K562 (cell line): ENCODE data around the gene SIGLEC11. TPM values are rescaled to one million over a fixed set of nuclear protein-coding genes. Genes with fewer than 3 reads are reported as not detected.
"Not testable (repeated sequence)": the region's sequence is repeated elsewhere in the genome, so short reads cannot be mapped to it uniquely, and the experiment has no call there.

Experiments used
- ATAC-seq: fragments of 200-7000 bp; cut with Tn5 transposase; 3 replicates; pipeline ENCODE4 v1.9.1; 2020; ENCODE audit warnings: moderate library complexity
- BruUV-seq: library from RNA; stranded (reverse); fragments of 400-500 nt; replicated peaks from 2 replicates; lab custom pipeline; 2021; lab: Mats Ljungman, UMichigan
- CTCF ChIA-PET: fragments of 300-600 bp; formaldehyde crosslinking; extraction: SDS; loops from one replicate; lab custom pipeline; 2021; ENCODE audit warnings: low intra/inter-chr PET ratio; lab: Yijun Ruan, JAX
- POLR2A ChIA-PET: fragments of 300-600, 350-650 bp; sonication (Branson Sonifier 250); formaldehyde crosslinking; extraction: SDS; loops from one replicate; lab custom pipeline; 2021; ENCODE audit warnings: antibody characterized with exemption, inconsistent platforms; lab: Yijun Ruan, JAX
- DNase-seq, 4 experiments: peaks; one replicate each; pipeline versions ENCODE4 v3.0.0 to v3.0.0-alpha.2; 2011 to 2018; ENCODE audit warnings: low spot score in 3 of 4, mixed read lengths in 3 of 4; ENCODE audit errors: extremely low read depth in 1 of 4
- FAIRE-seq: peaks from 2 replicates; lab custom pipeline; 2011; peaks lifted over from hg19 to GRCh38; lab: Jason Lieb, UNC
- H2AFZ ChIP-seq: 2 replicates; pipeline ENCODE4 v1.6.0; 2011; ENCODE audit warnings: low read depth, low read length, control low read depth, inconsistent platforms
- H3K27ac ChIP-seq: fragments of 200-600 bp; 3 replicates; pipeline ENCODE4 v1.8.0; 2011; ENCODE audit warnings: low read depth, mild to moderate bottlenecking, control low read depth, inconsistent platforms, low read length, moderate library complexity, mixed read lengths; ENCODE audit errors: extremely low read depth
- H3K27me3 ChIP-seq, 2 experiments: fragments of 300-600 bp in 1 of 2; 2 replicates in 1 of 2; 3 replicates in 1 of 2; pipeline versions ENCODE4 v1.6.0 to v1.8.0; 2011; ENCODE audit warnings: inconsistent platforms in 2 of 2, low read length in 2 of 2, mild to moderate bottlenecking in 1 of 2, mixed read lengths in 1 of 2, moderate library complexity in 1 of 2; ENCODE audit not compliant: control insufficient read depth in 2 of 2, insufficient read depth in 2 of 2
- H3K36me3 ChIP-seq: fragments of 300-600 bp; 3 replicates; pipeline ENCODE4 v1.8.0; 2011; ENCODE audit warnings: mild to moderate bottlenecking, low read length, inconsistent platforms; ENCODE audit not compliant: control insufficient read depth, insufficient read depth
- H3K4me1 ChIP-seq, 2 experiments: fragments of 200-600 bp in 1 of 2; replicated peaks in 1 of 2; 2 replicates in 1 of 2; 3 replicates in 1 of 2; pipeline versions ENCODE4 v1.5.1 to v1.8.0; 2011; ENCODE audit warnings: inconsistent platforms in 2 of 2, low read length in 2 of 2, mild to moderate bottlenecking in 1 of 2, mixed read lengths in 1 of 2, moderate library complexity in 1 of 2; ENCODE audit not compliant: control insufficient read depth in 2 of 2, insufficient read depth in 2 of 2
- H3K4me2 ChIP-seq: 2 replicates; pipeline ENCODE4 v1.6.1; 2011; ENCODE audit warnings: low read length, control low read depth, inconsistent platforms, mixed read lengths; ENCODE audit not compliant: insufficient read depth
- H3K4me3 ChIP-seq: fragments of 200-600 bp; sonication (generic), shearing (Covaris generic); 2 replicates; pipeline ENCODE4 v1.5.1; 2016; ENCODE audit warnings: control low read depth, inconsistent platforms
- H3K79me2 ChIP-seq: fragments of 200-600 bp; 3 replicates; pipeline ENCODE4 v1.8.0; 2011; ENCODE audit warnings: low read length, inconsistent platforms; ENCODE audit not compliant: control insufficient read depth, insufficient read depth
- H3K9ac ChIP-seq, 2 experiments: 2 replicates each; pipeline versions ENCODE4 v1.6.0 to v1.6.1; 2011; ENCODE audit warnings: low read depth in 2 of 2, low read length in 2 of 2, control low read depth in 1 of 2, inconsistent platforms in 1 of 2, mild to moderate bottlenecking in 1 of 2, mixed read lengths in 1 of 2; ENCODE audit not compliant: insufficient read depth in 1 of 2
- H3K9me1 ChIP-seq: one replicate; pipeline ENCODE4 v1.6.0; 2011; ENCODE audit warnings: inconsistent platforms, mild to moderate bottlenecking, low read length, moderate library complexity; ENCODE audit not compliant: control insufficient read depth, insufficient read depth
- H3K9me3 ChIP-seq: replicated peaks from 2 replicates; pipeline ENCODE4 v1.5.1; 2011; ENCODE audit warnings: low read depth, low read length, inconsistent platforms; ENCODE audit not compliant: control insufficient read depth, insufficient read depth
- H4K20me1 ChIP-seq: replicated peaks from 2 replicates; pipeline ENCODE4 v1.6.1; 2011; ENCODE audit warnings: low read length, inconsistent platforms, mixed read lengths; ENCODE audit not compliant: control insufficient read depth, insufficient read depth
- CHD4 ChIP-seq: fragments of 200-600 bp; sonication (generic); IDR thresholded peaks from 3 replicates; pipeline ENCODE4 v1.6.1; 2012; ENCODE audit warnings: low read depth, mild to moderate bottlenecking, mixed read lengths, low read length, inconsistent platforms; ENCODE audit not compliant: insufficient read depth, insufficient replicate concordance, poor library complexity, severe bottlenecking
- POLR2G ChIP-seq: fragments of 200-400 bp; formaldehyde crosslinking; IDR thresholded peaks from 2 replicates; pipeline ENCODE4 v1.6.1; 2017; ENCODE audit warnings: low read depth, mild to moderate bottlenecking, antibody characterized with exemption, low read length, moderate library complexity
- RFX1 ChIP-seq: fragments of 450-650 bp; IDR thresholded peaks from 2 replicates; pipeline ENCODE4 v1.6.1; 2016; ENCODE audit warnings: mild to moderate bottlenecking, moderate library complexity
- SIN3B ChIP-seq: fragments of 450-650 bp; IDR thresholded peaks from 2 replicates; pipeline ENCODE4 v1.6.1; 2017; ENCODE audit warnings: low read depth, mild to moderate bottlenecking, moderate library complexity
- STAT5B ChIP-seq: fragments of 250-450 bp; sonication (Bioruptor Pico); IDR thresholded peaks from 2 replicates; pipeline ENCODE4 v1.8.0; 2021; ENCODE audit warnings: mild to moderate bottlenecking, inconsistent platforms
- TSC22D4 ChIP-seq: fragments of 450-650 bp; IDR thresholded peaks from 2 replicates; pipeline ENCODE4 v1.6.1; 2016; ENCODE audit warnings: missing genetic modification characterization, missing biosample characterization, control low read depth
- ZFPM2 ChIP-seq: fragments of 250-450 bp; sonication (Bioruptor Pico); IDR thresholded peaks from 2 replicates; pipeline ENCODE4 v1.5.1; 2022; ENCODE audit warnings: mild to moderate bottlenecking
- ZNF41 ChIP-seq: fragments of 250-450 bp; sonication (Bioruptor Pico); conservative IDR thresholded peaks from 2 replicates; pipeline ENCODE4 v1.4.0; 2020; ENCODE audit warnings: mild to moderate bottlenecking
- WGBS: fragments of 100-300 bp; shearing (Covaris generic); methylation state at CpG from one replicate; pipeline ENCODE4 v1.1.6; 2016; ENCODE audit warnings: low coverage, mixed read lengths; ENCODE audit not compliant: insufficient coverage; ENCODE audit errors: missing lambda C conversion rate; 5-methylcytosine and 5-hydroxymethylcytosine counted together
- in situ Hi-C: fragments of 300-500 bp; cut with MboI; formaldehyde crosslinking; loops from 4 replicates; pipeline ENCODE4 v1.15.0; 2018; ENCODE audit warnings: inconsistent platforms, mixed read lengths
- intact Hi-C: fragments of 100-400 bp; cut with micrococcal nuclease; formaldehyde crosslinking; loops from 2 replicates; pipeline ENCODE4 v1.14.2; 2022
- polyA plus RNA-seq, 8 experiments: library from polyadenylated mRNA; depleted of rRNA in 4 of 8; stranded (reverse) in 5 of 8; unstranded in 3 of 8; fragments of >200 nt; fragmentation: Nextera tagmentation in 2 of 8; fragmentation: Illumina TruSeq in 1 of 8; extraction: Ambion mirVana in 2 of 8; extraction: Trizol in 1 of 8; gene quantifications; 2 replicates each; pipeline versions ENCODE4 v1.2.1 to v1.2.3, GENCODE V29; 2011 to 2014; ENCODE audit warnings: inconsistent platforms in 1 of 8, missing spikeins in 1 of 8
- total RNA-seq, 7 experiments: library from RNA; depleted of rRNA in 6 of 7; stranded (reverse); fragments of >200 nt in 6 of 7; fragmentation: Illumina TruSeq in 2 of 7; extraction: Trizol in 2 of 7; gene quantifications; 2 replicates each; pipeline versions ENCODE4 v1.2.1 to v1.2.3, GENCODE V29; 2011 to 2021; ENCODE audit warnings: low replicate concordance in 1 of 7

The SIGLEC11 gene
- total and polyA plus RNA-seq, 9 of the 15 experiments (the other 6 are each of a cell fraction or from before 2014, with no cell fraction given): not detected

- TF ChIP-seq SIN3B (no peak), ZNF41 (CRISPR knock-in tag) (no peak), CHD4 (no peak), ZFPM2 (CRISPR knock-in tag) (no peak), STAT5B (CRISPR knock-in tag) (no peak), RFX1 (no peak)
Observed at GRCh38 chr19:49972841-49973240, 11.9 kb upstream of the SIGLEC11 start (continued).

- FAIRE-seq (no peak), ATAC-seq (no peak), DNase-seq (no peak)
- Histone ChIP-seq H3K4me1 (peaks cover 0 to 12% of the 10 kb centered on the region in 2 experiments; a peak in 3 of 5 replicates), H3K4me2 (no peak overlapping the region), H3K9me1 (peaks cover 5% of the 10 kb centered on the region), H2AFZ (no peak overlapping the region), H3K27me3 (peaks cover 4 to 12% of the 10 kb centered on the region in 2 experiments; a peak in 3 of 5 replicates), H3K4me3 (no peak overlapping the region), H4K20me1 (peaks cover 5% of the 10 kb centered on the region; the same call in 1 of the 2 replicates), H3K79me2 (no peaks in the 10 kb centered on the region), H3K27ac (no peak overlapping the region), H3K36me3 (no peaks in the 10 kb centered on the region; the same call in 2 of the 3 replicates), H3K9ac (0 out of 4 replicates have a peak overlapping the region, but pooled peaks of 1 of the 2 experiments have one; percentile 9), H3K9me3 (no peaks in the 10 kb centered on the region)
- in situ Hi-C loops: no loop called here
- POLR2A ChIA-PET: no interaction called here
- no TSS peak for BruUV-seq
- TF ChIP-seq TSC22D4 (no peak), POLR2G (peak; percentile 39)
- CTCF ChIA-PET: no interaction called here
- intact Hi-C loops: no loop called here
- WGBS: 40% methylated on average over 12 of the region's 12 CpGs
Observed at GRCh38 chr19:49971991-49972411, 11.0 kb upstream of the SIGLEC11 start.

DNA sequence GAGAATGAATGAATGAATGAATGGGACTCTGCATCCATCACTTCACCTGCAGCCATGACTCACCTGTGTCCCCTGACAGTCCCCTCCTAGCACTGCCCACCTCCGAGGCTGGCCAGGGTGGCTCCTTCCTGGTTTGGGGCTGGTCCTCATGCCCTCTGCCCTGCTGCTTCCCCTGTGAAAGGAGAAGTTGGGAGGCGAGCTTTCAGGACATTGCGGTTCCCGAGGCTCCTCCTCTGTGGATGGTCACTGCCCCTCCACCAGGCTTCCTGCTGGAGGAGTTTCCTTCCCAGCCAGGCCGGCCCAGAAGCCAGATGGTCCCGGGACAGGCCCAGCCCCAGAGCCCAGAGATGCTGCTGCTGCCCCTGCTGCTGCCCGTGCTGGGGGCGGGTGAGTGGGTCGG, 8.4 kb upstream of the SIGLEC11 start:
- H3K9me1 ChIP-seq, H3K9ac ChIP-seq, DNase-seq, H3K4me2 ChIP-seq, CTCF ChIA-PET, H3K79me2 ChIP-seq, H3K4me3 ChIP-seq, BruUV-seq, in situ Hi-C loops, H2AFZ ChIP-seq, H3K36me3 ChIP-seq, H3K9me3 ChIP-seq, H3K27ac ChIP-seq, ATAC-seq, H4K20me1 ChIP-seq, FAIRE-seq, H3K4me1 ChIP-seq, intact Hi-C loops: not testable (repeated sequence)
- POLR2A ChIA-PET: interaction anchor here (0.8 kb wide), 1 partner anchor 15 kb away, joined by 5 read pairs; no protein-coding TSS in a partner anchor
- WGBS: 0% methylated on average over 1 of the region's 9 CpGs
- peaks cover 6 to 15% of the 10 kb centered on the region in 2 experiments; a peak in 3 of 5 replicates for H3K27me3 ChIP-seq
